Suppressor macrophage treated with lipopolysaccharide for 1 hour (primary cell): ENCODE results near the gene PRR19.

ENCODE experiments used
- DNase-seq, 3 donors: peaks; one replicate each; pipeline ENCODE4 v3.0.0-alpha.2; 2020 to 2022

PRR19 gene

GRCh38 chr19:42352301-42353259 lies 50.6 kb downstream of the PRR19 start:
- no peak for DNase-seq

GRCh38 chr19:42353341-42354015 lies 51.5 kb downstream of the PRR19 start:
- DNase-seq, result no peak

GRCh38 chr19:42355896-42356295 lies 54.0 kb downstream of the PRR19 start:
- no peak for DNase-seq

- DNase-seq, result no peak
Measured at GRCh38 chr19:42356686-42357085, 54.8 kb downstream of the PRR19 start.

GRCh38 chr19:42357290-42357689 lies 55.4 kb downstream of the PRR19 start:
- no peak for DNase-seq
